ENCODE data around the gene PPARA.

DNA sequence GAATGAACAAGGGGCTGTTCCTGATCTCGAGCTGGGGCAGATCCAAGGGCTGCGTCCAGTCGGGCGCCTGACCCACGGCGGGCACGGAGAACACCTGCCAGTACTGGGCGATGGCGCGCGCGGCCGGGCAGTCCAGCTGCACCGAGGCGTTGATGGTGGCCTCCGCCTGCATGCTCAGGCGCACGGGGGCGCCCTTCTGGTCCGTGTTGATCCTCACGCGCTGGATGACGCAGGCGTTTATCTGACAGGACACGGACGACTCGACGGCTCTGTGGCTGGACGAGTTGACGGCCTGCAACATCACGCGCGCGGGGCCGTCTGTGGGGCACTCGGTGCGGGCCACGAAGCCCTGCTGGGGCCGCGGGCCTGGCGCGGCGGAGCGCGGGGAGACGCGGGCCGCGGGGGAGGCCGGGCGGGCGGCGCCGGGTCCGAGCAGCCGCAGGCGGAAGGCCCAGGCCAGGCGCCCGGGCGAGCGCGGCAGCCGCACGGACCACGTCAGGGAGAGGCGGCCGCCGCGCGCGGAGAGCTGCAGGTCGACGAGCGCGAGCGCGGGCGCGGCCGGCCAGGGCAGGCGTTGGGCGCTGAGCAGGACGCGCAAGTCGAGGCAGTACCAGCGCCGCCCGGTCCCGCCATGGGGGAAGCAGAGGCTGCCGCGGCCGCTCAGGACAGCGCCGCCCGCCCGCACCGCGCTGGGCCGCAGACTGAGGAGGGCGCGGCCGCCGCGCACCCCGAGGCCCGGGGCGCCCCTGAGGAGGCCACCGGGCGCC, 112.3 kb downstream of the PPARA start:
- TF ChIP-seq, protein P1, sequence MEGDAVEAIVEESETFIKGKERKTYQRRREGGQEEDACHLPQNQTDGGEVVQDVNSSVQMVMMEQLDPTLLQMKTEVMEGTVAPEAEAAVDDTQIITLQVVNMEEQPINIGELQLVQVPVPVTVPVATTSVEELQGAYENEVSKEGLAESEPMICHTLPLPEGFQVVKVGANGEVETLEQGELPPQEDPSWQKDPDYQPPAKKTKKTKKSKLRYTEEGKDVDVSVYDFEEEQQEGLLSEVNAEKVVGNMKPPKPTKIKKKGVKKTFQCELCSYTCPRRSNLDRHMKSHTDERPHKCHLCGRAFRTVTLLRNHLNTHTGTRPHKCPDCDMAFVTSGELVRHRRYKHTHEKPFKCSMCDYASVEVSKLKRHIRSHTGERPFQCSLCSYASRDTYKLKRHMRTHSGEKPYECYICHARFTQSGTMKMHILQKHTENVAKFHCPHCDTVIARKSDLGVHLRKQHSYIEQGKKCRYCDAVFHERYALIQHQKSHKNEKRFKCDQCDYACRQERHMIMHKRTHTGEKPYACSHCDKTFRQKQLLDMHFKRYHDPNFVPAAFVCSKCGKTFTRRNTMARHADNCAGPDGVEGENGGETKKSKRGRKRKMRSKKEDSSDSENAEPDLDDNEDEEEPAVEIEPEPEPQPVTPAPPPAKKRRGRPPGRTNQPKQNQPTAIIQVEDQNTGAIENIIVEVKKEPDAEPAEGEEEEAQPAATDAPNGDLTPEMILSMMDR (IDR thresholded peaks at IDR 0.05) = peak in 3 of 6 experiments; percentile 29 to 32 (median 30)
- no peak for TF ChIP-seq POLR2A (IDR thresholded peaks at IDR 0.05)
